B cell (primary cell): ENCODE results near the gene ACVR1. TPM values are rescaled to one million over a fixed set of nuclear protein-coding genes. Genes with fewer than 3 reads are reported as not detected.

Experiments
- ATAC-seq: fragments of 200-7000 bp; cut with Tn5 transposase; one replicate; pipeline ENCODE4 v1.10.0; 2021; ENCODE audit warnings: low read depth, mild to moderate bottlenecking, moderate number of reproducible peaks, moderate library complexity
- CTCF ChIA-PET: fragments of 350-600 bp; sonication (Branson Sonifier 250); formaldehyde crosslinking; loops from one replicate; lab custom pipeline; 2021; ENCODE audit warnings: antibody characterized with exemption, inconsistent platforms; lab: Charles Lee
- POLR2A ChIA-PET: fragments of 350-600 bp; sonication (Branson Sonifier 250); formaldehyde crosslinking; loops from one replicate; lab custom pipeline; 2021; ENCODE audit warnings: antibody characterized with exemption; lab: Charles Lee
- DNase-seq: peaks from one replicate; pipeline ENCODE4 v3.0.0; 2013
- H2AFZ ChIP-seq: 2 replicates; pipeline ENCODE4 v1.6.1; 2012; ENCODE audit warnings: mild to moderate bottlenecking, low read depth, low read length; ENCODE audit not compliant: insufficient read depth, poor library complexity, severe bottlenecking
- H3K27ac ChIP-seq, 2 donors: 1 replicate in 1 of 2; 2 replicates in 1 of 2; pipeline ENCODE4 v1.5.1; 2012 to 2013; ENCODE audit warnings: low read length in 2 of 2, mild to moderate bottlenecking in 2 of 2, moderate library complexity in 1 of 2
- H3K27me3 ChIP-seq, 4 experiments: fragments of 200-600 bp in 1 of 4; sonication (generic) in 1 of 4; replicated peaks in 1 of 4; 1 replicate in 2 of 4; 2 replicates in 2 of 4; pipeline versions ENCODE4 v1.6.1 to v1.7.0; 2013 to 2016; ENCODE audit warnings: low read length in 3 of 4, mild to moderate bottlenecking in 2 of 4, mixed read lengths in 1 of 4, moderate library complexity in 1 of 4; ENCODE audit not compliant: insufficient read depth in 4 of 4, control insufficient read depth in 3 of 4; ENCODE audit errors: control extremely low read depth in 1 of 4
- H3K36me3 ChIP-seq, 2 experiments: replicated peaks in 1 of 2; 1 replicate in 1 of 2; 2 replicates in 1 of 2; pipeline versions ENCODE4 v1.6.1 to v1.7.1; 2013; ENCODE audit warnings: low read length in 1 of 2; ENCODE audit not compliant: insufficient read depth in 2 of 2, control insufficient read depth in 1 of 2; ENCODE audit errors: control extremely low read depth in 1 of 2, extremely low read depth in 1 of 2
- H3K4me1 ChIP-seq, 2 donors: fragments of 200-600 bp in 1 of 2; sonication (generic) in 1 of 2; 1 replicate in 1 of 2; 2 replicates in 1 of 2; pipeline versions ENCODE4 v1.5.1 to v1.6.1; 2013 to 2017; ENCODE audit warnings: low read length in 2 of 2; ENCODE audit not compliant: control insufficient read depth in 2 of 2, insufficient read depth in 2 of 2
- H3K4me2 ChIP-seq: replicated peaks from 2 replicates; pipeline ENCODE3; 2012; ENCODE audit warnings: mild to moderate bottlenecking, low read depth, low read length; ENCODE audit not compliant: poor library complexity, severe bottlenecking
- H3K4me3 ChIP-seq, 5 experiments: fragments of 200-600 bp in 1 of 5; sonication (generic) in 1 of 5; 1 replicate in 3 of 5; 2 replicates in 2 of 5; pipeline versions ENCODE4 v1.5.1 to v1.7.0; 2011 to 2016; ENCODE audit warnings: low read length in 4 of 5, mild to moderate bottlenecking in 4 of 5, low read depth in 2 of 5, control low read depth in 1 of 5, moderate library complexity in 1 of 5; ENCODE audit not compliant: insufficient read depth in 1 of 5; ENCODE audit errors: control extremely low read depth in 1 of 5, extremely low read depth in 1 of 5
- H3K79me2 ChIP-seq: fragments of 200-600 bp; sonication (generic); one replicate; pipeline ENCODE4 v1.6.0; 2016; ENCODE audit warnings: low read length; ENCODE audit not compliant: control insufficient read depth, insufficient read depth
- H3K9ac ChIP-seq: fragments of 200-600 bp; sonication (generic); 2 replicates; pipeline ENCODE4 v1.6.1; 2017; ENCODE audit warnings: mild to moderate bottlenecking, low read length, moderate library complexity
- H3K9me3 ChIP-seq, 3 donors: one replicate each; pipeline versions ENCODE4 v1.6.1 to v1.7.1; 2013; ENCODE audit warnings: low read length in 2 of 3; ENCODE audit not compliant: control insufficient read depth in 2 of 3, insufficient read depth in 1 of 3; ENCODE audit errors: control extremely low read depth in 1 of 3
- H4K20me1 ChIP-seq: 2 replicates; pipeline ENCODE4 v1.6.0; 2012; ENCODE audit warnings: mild to moderate bottlenecking, low read length; ENCODE audit not compliant: insufficient read depth, control insufficient read depth, poor library complexity, severe bottlenecking
- H3K27ac Mint-ChIP-seq: one replicate; pipeline ENCODE4 v1.8.0; 2021; ENCODE audit warnings: mixed read lengths
- H3K27me3 Mint-ChIP-seq: one replicate; pipeline ENCODE4 v1.8.0; 2021; ENCODE audit warnings: mixed read lengths
- H3K4me1 Mint-ChIP-seq: one replicate; pipeline ENCODE4 v1.8.0; 2021; ENCODE audit warnings: mixed read lengths
- H3K4me3 Mint-ChIP-seq: one replicate; pipeline ENCODE4 v1.8.0; 2021; ENCODE audit warnings: mixed read lengths
- H3K9me3 Mint-ChIP-seq: one replicate; pipeline ENCODE4 v1.8.0; 2022; ENCODE audit warnings: mixed read lengths; ENCODE audit not compliant: insufficient read depth
- EZH2 ChIP-seq: IDR thresholded peaks from 2 replicates; pipeline ENCODE4 v1.6.1; 2012; ENCODE audit warnings: borderline replicate concordance, low read depth, mild to moderate bottlenecking, moderate library complexity, low read length; ENCODE audit not compliant: insufficient read depth, poor library complexity, severe bottlenecking
- WGBS: methylation state at CpG from one replicate; pipeline ENCODE4 v1.1.5; 2013; ENCODE audit warnings: missing lambda C conversion rate; ENCODE audit not compliant: insufficient coverage; 5-methylcytosine and 5-hydroxymethylcytosine counted together
- intact Hi-C: fragments of 100-400 bp; cut with micrococcal nuclease; formaldehyde crosslinking; loops from one replicate; pipeline ENCODE4 v1.10.0; 2022
- polyA plus RNA-seq: library from polyadenylated mRNA; depleted of rRNA; stranded (reverse); fragments of >200 nt; gene quantifications from 2 replicates; pipeline ENCODE4 v1.2.3, GENCODE V29; 2012
- total RNA-seq, 2 donors: library from RNA; stranded (reverse); fragments of 120-200 nt in 1 of 2; gene quantifications; 1 replicate in 1 of 2; 2 replicates in 1 of 2; pipeline versions ENCODE4 v1.2.3 to v1.2.4, GENCODE V29; 2013 to 2022
- TF ChIP-seq, protein P1 (sequence below): fragments of 200-600 bp; IDR thresholded peaks from one replicate; pipeline ENCODE4 v1.8.0; 2022; ENCODE audit warnings: antibody characterized with exemption, mild to moderate bottlenecking

ACVR1 gene
- total and polyA plus RNA-seq, 2 donors (not counting 1 experiment from before 2014, with no cell fraction given) = 3.7 to 11.7 TPM

GRCh38 chr2:157836531-157836930 is 39.6 kb downstream of the ACVR1 start:
- DNase-seq = no peak
- H2AFZ ChIP-seq = no peak overlapping the region
- TF ChIP-seq, protein P1, sequence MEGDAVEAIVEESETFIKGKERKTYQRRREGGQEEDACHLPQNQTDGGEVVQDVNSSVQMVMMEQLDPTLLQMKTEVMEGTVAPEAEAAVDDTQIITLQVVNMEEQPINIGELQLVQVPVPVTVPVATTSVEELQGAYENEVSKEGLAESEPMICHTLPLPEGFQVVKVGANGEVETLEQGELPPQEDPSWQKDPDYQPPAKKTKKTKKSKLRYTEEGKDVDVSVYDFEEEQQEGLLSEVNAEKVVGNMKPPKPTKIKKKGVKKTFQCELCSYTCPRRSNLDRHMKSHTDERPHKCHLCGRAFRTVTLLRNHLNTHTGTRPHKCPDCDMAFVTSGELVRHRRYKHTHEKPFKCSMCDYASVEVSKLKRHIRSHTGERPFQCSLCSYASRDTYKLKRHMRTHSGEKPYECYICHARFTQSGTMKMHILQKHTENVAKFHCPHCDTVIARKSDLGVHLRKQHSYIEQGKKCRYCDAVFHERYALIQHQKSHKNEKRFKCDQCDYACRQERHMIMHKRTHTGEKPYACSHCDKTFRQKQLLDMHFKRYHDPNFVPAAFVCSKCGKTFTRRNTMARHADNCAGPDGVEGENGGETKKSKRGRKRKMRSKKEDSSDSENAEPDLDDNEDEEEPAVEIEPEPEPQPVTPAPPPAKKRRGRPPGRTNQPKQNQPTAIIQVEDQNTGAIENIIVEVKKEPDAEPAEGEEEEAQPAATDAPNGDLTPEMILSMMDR = no peak
- no peak for TF ChIP-seq EZH2
- H3K36me3 ChIP-seq = no peaks in the 10 kb centered on the region
- CTCF ChIA-PET = no interaction called here
- intact Hi-C loops = loop anchor here (5.0 kb wide), 1 partner anchor 156 kb away; no protein-coding TSS in a partner anchor
- Mint-ChIP-seq H3K27me3 (no peaks in the 10 kb centered on the region), H3K9me3 (no peaks in the 10 kb centered on the region), H3K4me1 (peaks cover 7% of the 10 kb centered on the region), H3K4me3 (no peak overlapping the region), H3K27ac (no peak overlapping the region)
- POLR2A ChIA-PET = no interaction called here
- H3K4me2 ChIP-seq = no peak overlapping the region
- no peaks in the 10 kb centered on the region for H3K9me3 ChIP-seq
- no peak overlapping the region for H3K4me3 ChIP-seq
- no peaks in the 10 kb centered on the region for H3K79me2 ChIP-seq
- no peak for ATAC-seq
- 96% methylated on average over 2 of the region's 3 CpGs for WGBS
- no peaks in the 10 kb centered on the region for H4K20me1 ChIP-seq
- H3K9ac ChIP-seq = no peak overlapping the region
- no peak overlapping the region for H3K27ac ChIP-seq
- H3K4me1 ChIP-seq = no peaks in the 10 kb centered on the region
- no peaks in the 10 kb centered on the region for H3K27me3 ChIP-seq

- H3K4me1 Mint-ChIP-seq = peaks cover 7% of the 10 kb centered on the region
- Histone ChIP-seq H3K79me2 (no peaks in the 10 kb centered on the region), H3K4me3 (no peak overlapping the region), H2AFZ (no peak overlapping the region), H3K4me1 (no peaks in the 10 kb centered on the region), H3K27ac (no peak overlapping the region), H3K36me3 (no peaks in the 10 kb centered on the region), H3K27me3 (no peaks in the 10 kb centered on the region), H3K4me2 (no peak overlapping the region), H4K20me1 (no peaks in the 10 kb centered on the region), H3K9ac (no peak overlapping the region), H3K9me3 (no peaks in the 10 kb centered on the region)
- H3K27me3 Mint-ChIP-seq = no peaks in the 10 kb centered on the region
- no peak for DNase-seq
- intact Hi-C loops = loop anchor here (5.0 kb wide), 1 partner anchor 157 kb away; no protein-coding TSS in a partner anchor
- TF ChIP-seq, protein P1 = no peak
- TF ChIP-seq EZH2 = no peak
- WGBS = no CpG with 5 or more reads among the region's 1 CpG
- ChIA-PET POLR2A (no interaction called here), CTCF (no interaction called here)
- ATAC-seq = no peak
- no peak overlapping the region for H3K4me3 Mint-ChIP-seq
- no peaks in the 10 kb centered on the region for H3K9me3 Mint-ChIP-seq
- H3K27ac Mint-ChIP-seq = no peak overlapping the region
Observed at GRCh38 chr2:157835425-157835824, 40.7 kb downstream of the ACVR1 start.
